Gastrocnemius medialis (tissue), 4 donors: ENCODE results near the gene COL11A2. TPM values are rescaled to one million over a fixed set of nuclear protein-coding genes. Genes with fewer than 3 reads are reported as not detected.
A peak's percentile ranks its signal among the peaks of the same experiment; 100 is the strongest.

ENCODE experiments used
- ATAC-seq, 2 donors: fragments of 150-250 bp; one replicate each; pipeline ENCODE4 v1.9.1; 2016
- DNase-seq, 2 donors: peaks; one replicate each; pipeline ENCODE4 v3.0.0-alpha.2; 2019
- H3K27ac ChIP-seq, 4 donors: fragments of 200-600 bp; sonication (generic); 1 replicate in 1 of 4; 2 replicates in 3 of 4; pipeline ENCODE4 v1.5.1; 2016 to 2018; ENCODE audit warnings: mild to moderate bottlenecking in 2 of 4, moderate library complexity in 1 of 4
- H3K27me3 ChIP-seq, 3 donors: fragments of 200-600 bp; sonication (generic) in 2 of 3; 1 replicate in 1 of 3; 2 replicates in 2 of 3; pipeline versions ENCODE4 v1.5.1 to v1.6.0; 2016 to 2019; ENCODE audit warnings: mild to moderate bottlenecking in 1 of 3, moderate library complexity in 1 of 3
- H3K36me3 ChIP-seq, 2 donors: fragments of 200-600 bp; sonication (generic) in 1 of 2; one replicate each; pipeline ENCODE4 v1.5.1; 2017 to 2018
- H3K4me1 ChIP-seq, 2 donors: fragments of 200-600 bp; sonication (generic) in 1 of 2; one replicate each; pipeline ENCODE4 v1.5.1; 2016 to 2017; ENCODE audit warnings: mild to moderate bottlenecking in 2 of 2
- H3K4me3 ChIP-seq, 4 donors: fragments of 200-600 bp; sonication (generic) in 3 of 4; 1 replicate in 1 of 4; 2 replicates in 3 of 4; pipeline ENCODE4 v1.5.1; 2016 to 2019; ENCODE audit warnings: mild to moderate bottlenecking in 2 of 4
- H3K9me3 ChIP-seq, 3 donors: fragments of 200-600 bp; sonication (generic) in 2 of 3; 1 replicate in 1 of 3; 2 replicates in 2 of 3; pipeline ENCODE4 v1.5.1; 2016 to 2019
- POLR2A ChIP-seq, 2 donors: fragments of 450-650 bp; IDR thresholded peaks; one replicate each; pipeline ENCODE4 v1.6.1; 2017; ENCODE audit warnings: antibody characterized with exemption in 2 of 2, mild to moderate bottlenecking in 2 of 2, moderate library complexity in 2 of 2
- in situ Hi-C, 4 donors: fragments of 200-750 bp; cut with MboI; loops; one replicate each; pipeline versions ENCODE4 v1.15.0 to v1.8.0; 2017; ENCODE audit warnings: low sequenced_read_pairs in 4 of 4
- intact Hi-C: fragments of 100-400 bp; cut with DNase I; formaldehyde crosslinking; loops from one replicate; pipeline ENCODE4 v1.15.1; 2023; ENCODE audit warnings: low total_unique reads
- total RNA-seq, 4 donors: library from RNA; depleted of rRNA; stranded (reverse); fragments of >200 nt; gene quantifications; one replicate each; pipeline versions ENCODE4 v1.1.0 to v1.2.3, GENCODE V29; 2016
- TF ChIP-seq, protein P1 (sequence below), 5 experiments: fragments of 450-650 bp in 3 of 5; fragments of 200-600 bp in 2 of 5; sonication (generic) in 2 of 5; IDR thresholded peaks in 4 of 5; conservative IDR thresholded peaks in 1 of 5; 1 replicate in 4 of 5; 2 replicates in 1 of 5; pipeline ENCODE4 v1.5.1; 2016 to 2019; ENCODE audit warnings: antibody characterized with exemption in 5 of 5, mild to moderate bottlenecking in 3 of 5, moderate library complexity in 3 of 5

Gene COL11A2
- total RNA-seq, 4 donors from 2014 or later = 0.31 to 0.92 (median 0.47) TPM

DNA sequence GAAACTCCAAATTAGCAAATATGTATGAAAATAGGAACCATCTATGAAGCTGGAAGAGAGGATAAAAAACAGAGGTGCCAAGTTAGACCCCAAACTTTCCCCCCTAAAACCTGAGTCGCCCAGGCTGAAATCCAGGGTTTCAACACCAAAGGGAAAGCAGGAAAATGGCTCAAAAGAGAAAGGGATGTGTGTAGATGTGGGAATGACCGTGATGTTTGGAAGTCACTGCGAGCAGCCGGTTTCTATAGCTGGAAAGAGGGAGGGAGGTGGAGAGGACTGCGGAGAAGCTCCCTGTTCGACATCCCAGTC lies 20.5 kb upstream of the COL11A2 start:
- peak overlapping the region; percentile 30 to 61 (median 52) for H3K4me3 ChIP-seq
- in situ Hi-C loops = no loop called here
- peaks cover 0 to 16% of the 10 kb centered on the region in 2 donors for H3K36me3 ChIP-seq
- H3K9me3 ChIP-seq = no peaks in the 10 kb centered on the region
- ATAC-seq (no peak), DNase-seq (no peak)
- peaks cover 15 to 22% of the 10 kb centered on the region in 2 donors for H3K4me1 ChIP-seq
- H3K27ac ChIP-seq = no peak overlapping the region
- peaks cover 0 to 2% (median 0%) of the 10 kb centered on the region in 3 donors for H3K27me3 ChIP-seq
- intact Hi-C loops = no loop called here
- TF ChIP-seq, protein P1, sequence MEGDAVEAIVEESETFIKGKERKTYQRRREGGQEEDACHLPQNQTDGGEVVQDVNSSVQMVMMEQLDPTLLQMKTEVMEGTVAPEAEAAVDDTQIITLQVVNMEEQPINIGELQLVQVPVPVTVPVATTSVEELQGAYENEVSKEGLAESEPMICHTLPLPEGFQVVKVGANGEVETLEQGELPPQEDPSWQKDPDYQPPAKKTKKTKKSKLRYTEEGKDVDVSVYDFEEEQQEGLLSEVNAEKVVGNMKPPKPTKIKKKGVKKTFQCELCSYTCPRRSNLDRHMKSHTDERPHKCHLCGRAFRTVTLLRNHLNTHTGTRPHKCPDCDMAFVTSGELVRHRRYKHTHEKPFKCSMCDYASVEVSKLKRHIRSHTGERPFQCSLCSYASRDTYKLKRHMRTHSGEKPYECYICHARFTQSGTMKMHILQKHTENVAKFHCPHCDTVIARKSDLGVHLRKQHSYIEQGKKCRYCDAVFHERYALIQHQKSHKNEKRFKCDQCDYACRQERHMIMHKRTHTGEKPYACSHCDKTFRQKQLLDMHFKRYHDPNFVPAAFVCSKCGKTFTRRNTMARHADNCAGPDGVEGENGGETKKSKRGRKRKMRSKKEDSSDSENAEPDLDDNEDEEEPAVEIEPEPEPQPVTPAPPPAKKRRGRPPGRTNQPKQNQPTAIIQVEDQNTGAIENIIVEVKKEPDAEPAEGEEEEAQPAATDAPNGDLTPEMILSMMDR (IDR thresholded peaks at IDR 0.05 in 4 of 5, conservative IDR thresholded peaks at IDR 0.05 in 1 of 5) = no peak
- TF ChIP-seq POLR2A (IDR thresholded peaks at IDR 0.05) = no peak

DNA sequence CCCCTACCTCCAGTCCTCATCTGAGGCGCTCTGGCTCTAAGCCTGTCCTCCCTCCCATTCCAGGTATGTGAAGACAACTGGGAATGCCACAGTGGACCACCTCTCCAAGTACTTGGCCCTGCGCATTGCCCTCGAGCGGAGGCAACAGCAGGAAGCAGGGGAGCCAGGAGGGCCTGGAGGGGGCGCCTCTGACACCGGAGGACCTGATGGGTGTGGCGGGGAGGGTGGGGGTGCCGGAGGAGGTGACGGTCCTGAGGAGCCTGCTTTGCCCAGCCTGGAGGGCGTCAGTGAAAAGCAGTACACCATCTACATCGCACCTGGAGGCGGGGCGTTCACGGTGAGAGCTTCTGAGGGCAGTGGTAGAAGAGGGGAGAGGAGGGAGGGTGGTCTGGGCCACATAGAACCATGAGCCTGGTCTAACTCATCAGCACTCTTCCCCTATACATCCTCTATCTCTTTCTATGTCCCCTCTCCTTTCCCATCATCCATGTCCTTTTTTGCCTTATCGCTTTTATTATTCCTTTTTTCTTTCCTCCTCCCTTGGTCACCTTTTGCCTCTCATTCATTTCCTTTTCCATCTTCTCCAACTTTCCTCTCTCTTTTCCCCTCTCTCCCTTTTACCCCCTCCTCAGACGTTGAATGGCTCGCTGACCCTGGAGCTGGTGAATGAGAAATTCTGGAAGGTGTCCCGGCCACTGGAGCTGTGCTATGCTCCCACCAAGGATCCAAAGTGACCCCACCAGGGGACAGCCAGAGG lies 19.6 kb upstream of the COL11A2 start:
- Histone ChIP-seq H3K4me1 (peaks cover 20 to 29% of the 10 kb centered on the region in 2 donors), H3K9me3 (no peaks in the 10 kb centered on the region), H3K4me3 (no peak overlapping the region), H3K27ac (no peak overlapping the region), H3K27me3 (peaks cover 0 to 2% (median 0%) of the 10 kb centered on the region in 3 donors), H3K36me3 (peaks cover 0 to 16% of the 10 kb centered on the region in 2 donors)
- ATAC-seq (no peak), DNase-seq (no peak)
- in situ Hi-C loops (no loop called here), intact Hi-C loops (no loop called here)
- TF ChIP-seq, protein P1 (IDR thresholded peaks at IDR 0.05 in 4 of 5, conservative IDR thresholded peaks at IDR 0.05 in 1 of 5) = no peak
- TF ChIP-seq POLR2A (IDR thresholded peaks at IDR 0.05) = no peak

DNA sequence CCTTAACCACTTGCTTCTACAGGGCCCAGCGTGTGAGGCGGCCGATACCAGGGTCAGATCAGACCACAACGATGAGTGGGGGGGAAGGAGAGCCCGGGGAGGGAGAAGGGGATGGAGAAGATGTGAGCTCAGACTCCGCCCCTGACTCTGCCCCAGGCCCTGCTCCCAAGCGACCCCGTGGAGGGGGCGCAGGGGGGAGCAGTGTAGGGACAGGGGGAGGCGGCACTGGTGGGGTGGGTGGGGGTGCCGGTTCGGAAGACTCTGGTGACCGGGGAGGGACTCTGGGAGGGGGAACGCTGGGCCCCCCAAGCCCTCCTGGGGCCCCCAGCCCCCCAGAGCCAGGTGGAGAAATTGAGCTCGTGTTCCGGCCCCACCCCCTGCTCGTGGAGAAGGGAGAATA lies 18.9 kb upstream of the COL11A2 start:
- TF ChIP-seq, protein P1 (IDR thresholded peaks at IDR 0.05 in 4 of 5, conservative IDR thresholded peaks at IDR 0.05 in 1 of 5) = no peak
- no peak for TF ChIP-seq POLR2A (IDR thresholded peaks at IDR 0.05)
- H3K9me3 ChIP-seq = no peaks in the 10 kb centered on the region
- H3K4me1 ChIP-seq = peaks cover 20 to 29% of the 10 kb centered on the region in 2 donors
- no peak overlapping the region for H3K27ac ChIP-seq
- DNase-seq (no peak), ATAC-seq (no peak)
- intact Hi-C loops = no loop called here
- H3K27me3 ChIP-seq = peaks cover 0 to 2% (median 0%) of the 10 kb centered on the region in 3 donors
- H3K36me3 ChIP-seq = peaks cover 0 to 16% of the 10 kb centered on the region in 2 donors
- in situ Hi-C loops = no loop called here
- H3K4me3 ChIP-seq = no peak overlapping the region

DNA sequence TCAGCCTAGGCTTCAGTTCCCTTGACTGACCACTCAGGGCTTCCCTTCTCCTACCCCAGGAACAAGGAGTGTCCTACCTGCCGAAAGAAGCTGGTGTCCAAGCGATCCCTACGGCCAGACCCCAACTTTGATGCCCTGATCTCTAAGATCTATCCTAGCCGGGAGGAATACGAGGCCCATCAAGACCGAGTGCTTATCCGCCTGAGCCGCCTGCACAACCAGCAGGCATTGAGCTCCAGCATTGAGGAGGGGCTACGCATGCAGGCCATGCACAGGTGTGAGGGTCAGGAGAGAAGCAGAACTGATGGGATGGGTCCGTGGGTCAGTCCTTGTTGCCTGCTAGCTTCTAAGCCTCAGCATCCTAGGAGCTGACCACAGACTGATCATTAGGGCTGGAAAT lies 17.6 kb upstream of the COL11A2 start:
- Histone ChIP-seq H3K9me3 (no peaks in the 10 kb centered on the region), H3K27me3 (peaks cover 0 to 2% (median 0%) of the 10 kb centered on the region in 3 donors), H3K27ac (no peak overlapping the region), H3K4me1 (peaks cover 24 to 34% of the 10 kb centered on the region in 2 donors), H3K36me3 (peaks cover 0 to 16% of the 10 kb centered on the region in 2 donors), H3K4me3 (no peak overlapping the region)
- intact Hi-C loops = loop anchor here (2.0 kb wide), 2 partner anchors 39 to 63 kb away; partner anchors contain the start of gene RPS18
- in situ Hi-C loops = no loop called here
- DNase-seq (no peak), ATAC-seq (no peak)
- no peak for TF ChIP-seq POLR2A (IDR thresholded peaks at IDR 0.05)
- TF ChIP-seq, protein P1 (IDR thresholded peaks at IDR 0.05 in 4 of 5, conservative IDR thresholded peaks at IDR 0.05 in 1 of 5) = no peak
